Breast epithelium (tissue), 3 donors: Measurements from ENCODE around the gene ELMOD3.

Experiments used
- POLR2A ChIP-seq: fragments of 450-650 bp; IDR thresholded peaks from one replicate; pipeline ENCODE4 v1.6.1; 2016; ENCODE audit warnings: antibody characterized with exemption, mild to moderate bottlenecking, moderate library complexity
- POLR2AphosphoS5 ChIP-seq, 3 donors: sonication (generic); formaldehyde crosslinking; IDR thresholded peaks; one replicate each; pipeline ENCODE4 v1.6.1; 2017; ENCODE audit warnings: antibody characterized with exemption in 3 of 3
- TF ChIP-seq, protein P1 (sequence below), 3 donors: fragments of 450-650 bp; IDR thresholded peaks; one replicate each; pipeline ENCODE4 v1.5.1; 2016 to 2017; ENCODE audit warnings: antibody characterized with exemption in 3 of 3, mild to moderate bottlenecking in 3 of 3, moderate library complexity in 3 of 3

GRCh38 chr2:85425588-85425987 lies 71.0 kb downstream of the ELMOD3 start:
- TF ChIP-seq, protein P1, sequence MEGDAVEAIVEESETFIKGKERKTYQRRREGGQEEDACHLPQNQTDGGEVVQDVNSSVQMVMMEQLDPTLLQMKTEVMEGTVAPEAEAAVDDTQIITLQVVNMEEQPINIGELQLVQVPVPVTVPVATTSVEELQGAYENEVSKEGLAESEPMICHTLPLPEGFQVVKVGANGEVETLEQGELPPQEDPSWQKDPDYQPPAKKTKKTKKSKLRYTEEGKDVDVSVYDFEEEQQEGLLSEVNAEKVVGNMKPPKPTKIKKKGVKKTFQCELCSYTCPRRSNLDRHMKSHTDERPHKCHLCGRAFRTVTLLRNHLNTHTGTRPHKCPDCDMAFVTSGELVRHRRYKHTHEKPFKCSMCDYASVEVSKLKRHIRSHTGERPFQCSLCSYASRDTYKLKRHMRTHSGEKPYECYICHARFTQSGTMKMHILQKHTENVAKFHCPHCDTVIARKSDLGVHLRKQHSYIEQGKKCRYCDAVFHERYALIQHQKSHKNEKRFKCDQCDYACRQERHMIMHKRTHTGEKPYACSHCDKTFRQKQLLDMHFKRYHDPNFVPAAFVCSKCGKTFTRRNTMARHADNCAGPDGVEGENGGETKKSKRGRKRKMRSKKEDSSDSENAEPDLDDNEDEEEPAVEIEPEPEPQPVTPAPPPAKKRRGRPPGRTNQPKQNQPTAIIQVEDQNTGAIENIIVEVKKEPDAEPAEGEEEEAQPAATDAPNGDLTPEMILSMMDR (IDR thresholded peaks at IDR 0.05) = no peak
- TF ChIP-seq POLR2A (no peak), POLR2AphosphoS5 (IDR thresholded peaks at IDR 0.05) (no peak)
